ENCODE results near the gene MKRN2OS.

GRCh38 chr3:12558706-12559105 lies 13.4 kb upstream of the MKRN2OS start:
- TF ChIP-seq, protein P1, sequence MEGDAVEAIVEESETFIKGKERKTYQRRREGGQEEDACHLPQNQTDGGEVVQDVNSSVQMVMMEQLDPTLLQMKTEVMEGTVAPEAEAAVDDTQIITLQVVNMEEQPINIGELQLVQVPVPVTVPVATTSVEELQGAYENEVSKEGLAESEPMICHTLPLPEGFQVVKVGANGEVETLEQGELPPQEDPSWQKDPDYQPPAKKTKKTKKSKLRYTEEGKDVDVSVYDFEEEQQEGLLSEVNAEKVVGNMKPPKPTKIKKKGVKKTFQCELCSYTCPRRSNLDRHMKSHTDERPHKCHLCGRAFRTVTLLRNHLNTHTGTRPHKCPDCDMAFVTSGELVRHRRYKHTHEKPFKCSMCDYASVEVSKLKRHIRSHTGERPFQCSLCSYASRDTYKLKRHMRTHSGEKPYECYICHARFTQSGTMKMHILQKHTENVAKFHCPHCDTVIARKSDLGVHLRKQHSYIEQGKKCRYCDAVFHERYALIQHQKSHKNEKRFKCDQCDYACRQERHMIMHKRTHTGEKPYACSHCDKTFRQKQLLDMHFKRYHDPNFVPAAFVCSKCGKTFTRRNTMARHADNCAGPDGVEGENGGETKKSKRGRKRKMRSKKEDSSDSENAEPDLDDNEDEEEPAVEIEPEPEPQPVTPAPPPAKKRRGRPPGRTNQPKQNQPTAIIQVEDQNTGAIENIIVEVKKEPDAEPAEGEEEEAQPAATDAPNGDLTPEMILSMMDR (IDR thresholded peaks at IDR 0.05), result no peak
- TF ChIP-seq EP300 (IDR thresholded peaks at IDR 0.05), result no peak
- TF ChIP-seq TP53 (CRISPR knock-in tag; IDR thresholded peaks at IDR 0.05), result no peak
- TF ChIP-seq, protein P2, sequence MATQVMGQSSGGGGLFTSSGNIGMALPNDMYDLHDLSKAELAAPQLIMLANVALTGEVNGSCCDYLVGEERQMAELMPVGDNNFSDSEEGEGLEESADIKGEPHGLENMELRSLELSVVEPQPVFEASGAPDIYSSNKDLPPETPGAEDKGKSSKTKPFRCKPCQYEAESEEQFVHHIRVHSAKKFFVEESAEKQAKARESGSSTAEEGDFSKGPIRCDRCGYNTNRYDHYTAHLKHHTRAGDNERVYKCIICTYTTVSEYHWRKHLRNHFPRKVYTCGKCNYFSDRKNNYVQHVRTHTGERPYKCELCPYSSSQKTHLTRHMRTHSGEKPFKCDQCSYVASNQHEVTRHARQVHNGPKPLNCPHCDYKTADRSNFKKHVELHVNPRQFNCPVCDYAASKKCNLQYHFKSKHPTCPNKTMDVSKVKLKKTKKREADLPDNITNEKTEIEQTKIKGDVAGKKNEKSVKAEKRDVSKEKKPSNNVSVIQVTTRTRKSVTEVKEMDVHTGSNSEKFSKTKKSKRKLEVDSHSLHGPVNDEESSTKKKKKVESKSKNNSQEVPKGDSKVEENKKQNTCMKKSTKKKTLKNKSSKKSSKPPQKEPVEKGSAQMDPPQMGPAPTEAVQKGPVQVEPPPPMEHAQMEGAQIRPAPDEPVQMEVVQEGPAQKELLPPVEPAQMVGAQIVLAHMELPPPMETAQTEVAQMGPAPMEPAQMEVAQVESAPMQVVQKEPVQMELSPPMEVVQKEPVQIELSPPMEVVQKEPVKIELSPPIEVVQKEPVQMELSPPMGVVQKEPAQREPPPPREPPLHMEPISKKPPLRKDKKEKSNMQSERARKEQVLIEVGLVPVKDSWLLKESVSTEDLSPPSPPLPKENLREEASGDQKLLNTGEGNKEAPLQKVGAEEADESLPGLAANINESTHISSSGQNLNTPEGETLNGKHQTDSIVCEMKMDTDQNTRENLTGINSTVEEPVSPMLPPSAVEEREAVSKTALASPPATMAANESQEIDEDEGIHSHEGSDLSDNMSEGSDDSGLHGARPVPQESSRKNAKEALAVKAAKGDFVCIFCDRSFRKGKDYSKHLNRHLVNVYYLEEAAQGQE (IDR thresholded peaks at IDR 0.05), result no peak
- TF ChIP-seq EHMT2 (IDR thresholded peaks at IDR 0.05; ENCODE audit: low read depth), result no peak
- no peak for TF ChIP-seq CHD2 (IDR thresholded peaks at IDR 0.05; ENCODE audit: low read length, partially characterized antibody)
- TF ChIP-seq HEYL (CRISPR knock-in tag; IDR thresholded peaks at IDR 0.05), result no peak
- no peak for TF ChIP-seq BHLHE40 (IDR thresholded peaks at IDR 0.05; ENCODE audit: low read depth, low read length)
- no peak for TF ChIP-seq ZC3H11A (IDR thresholded peaks at IDR 0.05)

Data from A549 (cell line).